ENCODE measurements around the gene SLC12A7.

DNA sequence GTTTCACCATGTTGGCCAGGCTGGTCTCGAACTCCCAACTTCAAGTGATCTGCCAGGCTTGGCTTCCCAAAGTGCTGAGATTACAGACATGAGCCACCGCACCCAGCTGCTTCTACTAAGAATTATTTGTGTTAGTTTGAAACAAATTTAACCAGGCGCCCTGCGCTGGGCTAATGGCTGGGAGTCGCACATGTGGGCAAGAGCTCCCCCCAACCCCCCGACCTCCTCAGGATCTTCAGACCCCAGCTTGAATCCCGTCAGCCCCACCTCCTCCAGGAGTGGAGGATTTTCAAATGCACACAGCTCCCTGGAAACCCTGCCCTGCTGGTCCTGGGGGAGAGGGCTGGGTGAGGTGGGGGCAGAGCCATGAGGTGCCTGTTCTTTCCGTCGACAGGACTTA lies 21.2 kb upstream of the SLC12A7 start:
- TF ChIP-seq, protein P1, sequence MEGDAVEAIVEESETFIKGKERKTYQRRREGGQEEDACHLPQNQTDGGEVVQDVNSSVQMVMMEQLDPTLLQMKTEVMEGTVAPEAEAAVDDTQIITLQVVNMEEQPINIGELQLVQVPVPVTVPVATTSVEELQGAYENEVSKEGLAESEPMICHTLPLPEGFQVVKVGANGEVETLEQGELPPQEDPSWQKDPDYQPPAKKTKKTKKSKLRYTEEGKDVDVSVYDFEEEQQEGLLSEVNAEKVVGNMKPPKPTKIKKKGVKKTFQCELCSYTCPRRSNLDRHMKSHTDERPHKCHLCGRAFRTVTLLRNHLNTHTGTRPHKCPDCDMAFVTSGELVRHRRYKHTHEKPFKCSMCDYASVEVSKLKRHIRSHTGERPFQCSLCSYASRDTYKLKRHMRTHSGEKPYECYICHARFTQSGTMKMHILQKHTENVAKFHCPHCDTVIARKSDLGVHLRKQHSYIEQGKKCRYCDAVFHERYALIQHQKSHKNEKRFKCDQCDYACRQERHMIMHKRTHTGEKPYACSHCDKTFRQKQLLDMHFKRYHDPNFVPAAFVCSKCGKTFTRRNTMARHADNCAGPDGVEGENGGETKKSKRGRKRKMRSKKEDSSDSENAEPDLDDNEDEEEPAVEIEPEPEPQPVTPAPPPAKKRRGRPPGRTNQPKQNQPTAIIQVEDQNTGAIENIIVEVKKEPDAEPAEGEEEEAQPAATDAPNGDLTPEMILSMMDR (conservative IDR thresholded peaks at IDR 0.05 in 1 of 2, IDR thresholded peaks at IDR 0.05 in 1 of 2; ENCODE audit: extremely low read depth in 1 of 2, insufficient read depth in 1 of 2, low read depth in 1 of 2, low read length in 2 of 2) = no peak
- no peak for TF ChIP-seq EZH2 (IDR thresholded peaks at IDR 0.05; ENCODE audit: borderline replicate concordance, low read length)

All from mammary epithelial cell (primary cell).